HG03460 (cell line): ENCODE results near the gene RNF157.
A peak's percentile ranks its signal among the peaks of the same experiment; 100 is the strongest.
"Not testable (repeated sequence)": the region's sequence is repeated elsewhere in the genome, so short reads cannot be mapped to it uniquely, and the experiment has no call there.

Experiments
- ATAC-seq: cut with Tn5 transposase; IDR thresholded peaks from one replicate; pipeline ENCODE4 v1.9.1; 2021; ENCODE audit not compliant: unreplicated experiment

The RNF157 gene

DNA sequence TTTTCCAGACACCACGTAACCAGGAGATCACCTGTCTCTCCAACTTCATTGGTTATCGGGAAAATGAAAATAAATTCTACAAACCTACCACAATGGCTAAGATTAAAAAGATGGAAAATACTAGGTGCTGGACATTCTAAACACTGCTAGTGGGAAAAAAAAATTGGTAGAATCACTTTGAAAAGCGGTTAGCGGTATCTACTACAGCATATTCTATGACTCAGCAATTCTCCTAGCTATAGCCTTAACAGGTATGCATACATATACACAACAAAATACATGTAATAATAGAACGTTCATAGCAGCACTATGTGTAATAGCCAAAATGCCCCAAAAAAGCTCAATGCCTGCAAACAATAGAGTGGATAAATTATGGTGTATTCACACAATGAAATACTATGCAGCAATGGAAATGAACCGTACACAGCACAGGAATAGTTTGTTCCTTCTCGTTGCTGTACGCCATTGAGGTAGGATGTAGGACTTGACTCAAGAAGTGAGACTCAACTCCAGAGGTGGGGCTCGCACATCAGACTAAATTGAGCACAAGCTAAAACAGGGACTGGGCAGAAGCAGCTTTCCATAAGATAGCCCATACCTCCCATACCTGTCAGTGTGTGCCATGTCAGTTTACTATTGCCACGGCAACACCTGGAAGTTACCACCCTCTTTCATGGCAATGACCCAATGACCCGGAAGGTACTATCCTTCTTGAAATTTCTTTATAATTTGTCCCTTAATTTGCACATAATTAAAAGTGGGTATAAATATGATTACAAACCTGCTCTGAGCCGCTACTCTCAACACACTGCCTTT is 44.8 kb downstream of the RNF157 start:
- no peak for ATAC-seq

GRCh38 chr17:76193591-76193990 is 46.7 kb downstream of the RNF157 start:
- ATAC-seq: no peak

DNA sequence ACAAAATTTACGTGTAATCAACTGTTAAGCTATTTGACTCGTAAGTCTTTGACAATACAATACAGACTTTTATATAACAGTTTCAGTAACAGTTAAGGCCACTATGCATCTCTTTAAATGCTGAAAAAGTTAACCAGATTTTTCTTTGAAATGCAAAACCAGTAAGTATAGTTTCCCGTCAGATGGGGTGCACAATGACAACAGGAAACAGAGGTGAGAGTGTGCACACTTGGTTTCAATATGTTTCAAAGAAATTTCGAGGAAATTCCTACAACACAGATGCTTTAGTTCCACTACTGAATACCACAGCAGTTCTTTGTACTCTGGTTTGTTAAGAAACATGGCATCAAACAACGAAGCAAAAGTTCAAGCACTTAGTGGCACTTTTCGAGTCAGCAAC is 48.4 kb downstream of the RNF157 start:
- ATAC-seq: peak; percentile 53

DNA sequence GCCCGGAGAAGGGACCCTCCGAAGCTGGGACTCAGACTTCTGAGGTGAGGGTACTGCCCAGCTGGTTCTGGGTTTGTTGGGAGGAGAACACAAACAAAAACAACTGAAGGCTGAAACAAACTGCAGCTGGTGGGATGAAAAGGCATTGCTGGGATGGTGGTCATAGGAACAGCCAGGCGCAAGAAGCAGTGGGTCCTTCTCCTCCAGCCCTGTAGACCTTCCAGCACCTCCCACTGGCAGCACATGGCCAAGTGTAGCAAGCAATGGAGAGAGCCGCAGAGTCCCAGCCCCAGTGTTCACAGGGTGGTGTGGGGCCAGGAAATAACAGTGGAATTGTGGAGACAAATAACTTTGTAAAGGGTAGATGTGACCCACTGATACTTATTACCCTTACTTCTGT is 50.6 kb downstream of the RNF157 start:
- no peak for ATAC-seq

- ATAC-seq: no peak
These were observed 51.0 kb downstream of the RNF157 start for GRCh38 chr17:76189247-76189646.

DNA sequence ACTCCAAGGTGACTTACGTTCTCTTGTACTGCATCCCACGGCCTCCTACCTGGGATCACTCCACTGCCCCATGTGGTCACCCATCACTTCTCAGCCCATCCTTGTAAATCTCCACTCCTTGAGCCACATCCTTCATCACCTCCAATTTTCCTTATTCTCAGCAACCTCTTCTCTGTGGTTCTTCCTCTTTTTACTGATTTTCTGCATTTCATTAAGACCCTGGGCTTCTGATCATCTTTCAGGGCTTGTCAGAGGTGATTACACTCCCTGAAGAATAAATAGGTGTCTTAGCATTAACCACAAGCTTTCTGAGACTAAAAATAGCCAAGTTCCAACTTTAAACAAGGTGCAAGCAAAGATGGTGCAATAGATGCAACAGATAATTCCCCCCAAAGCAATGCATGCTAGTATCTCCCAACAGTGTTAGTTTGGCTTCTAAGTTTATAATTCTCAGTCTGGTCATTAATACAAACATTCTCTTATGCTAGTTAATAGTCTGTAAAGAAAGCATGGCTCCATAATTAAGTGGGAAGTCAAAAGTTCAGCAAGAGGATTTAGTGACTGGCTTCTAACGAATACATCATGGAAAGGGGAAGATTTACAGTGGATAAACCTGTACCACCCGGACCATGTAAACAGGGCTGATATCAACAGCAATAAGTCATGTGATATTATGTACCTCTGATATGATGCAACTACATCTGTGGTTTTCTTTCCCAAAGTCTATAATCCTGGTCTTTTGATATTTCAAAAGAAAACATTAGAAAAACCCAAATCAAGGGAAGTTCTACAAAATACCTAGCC is 51.9 kb downstream of the RNF157 start:
- ATAC-seq: no peak

GRCh38 chr17:76186774-76187173 is 53.5 kb downstream of the RNF157 start:
- not testable (repeated sequence) for ATAC-seq

GRCh38 chr17:76184290-76184689 is 56.0 kb downstream of the RNF157 start:
- ATAC-seq: no peak

DNA sequence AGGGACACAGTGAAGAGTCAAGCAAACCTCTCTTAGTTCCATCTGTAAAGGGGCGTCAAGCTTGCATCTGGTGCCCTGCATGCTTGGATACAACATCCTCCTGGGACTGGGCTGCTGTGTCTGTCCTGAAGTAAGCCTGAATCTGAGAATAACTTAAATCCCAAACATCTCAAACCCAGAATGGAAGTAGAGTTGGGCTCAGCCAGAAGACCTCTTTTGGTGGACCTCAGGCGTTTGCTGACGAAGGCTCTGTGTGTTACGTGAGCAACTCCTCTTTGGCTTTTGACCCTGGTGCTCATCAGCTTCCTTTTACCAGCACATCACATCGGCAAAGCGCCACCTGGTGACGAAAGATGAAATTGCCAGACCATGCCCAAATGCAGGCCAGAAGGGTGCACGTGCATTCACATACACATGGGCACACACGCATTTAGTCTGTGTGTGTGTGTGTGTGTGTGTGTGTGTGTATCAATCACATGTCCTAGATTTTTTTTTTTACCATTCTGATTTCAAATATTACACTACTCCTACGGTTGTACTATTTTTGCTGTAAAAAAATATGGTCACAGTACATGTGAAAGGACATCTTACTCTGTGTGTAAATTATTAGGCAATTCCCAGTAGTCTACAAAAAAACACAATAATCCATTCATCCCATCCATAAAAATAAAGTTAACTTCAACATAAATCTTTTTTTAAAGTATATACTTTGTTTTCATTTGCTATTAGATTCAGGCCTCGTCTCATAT is 58.1 kb downstream of the RNF157 start:
- ATAC-seq: peak; percentile 58

DNA sequence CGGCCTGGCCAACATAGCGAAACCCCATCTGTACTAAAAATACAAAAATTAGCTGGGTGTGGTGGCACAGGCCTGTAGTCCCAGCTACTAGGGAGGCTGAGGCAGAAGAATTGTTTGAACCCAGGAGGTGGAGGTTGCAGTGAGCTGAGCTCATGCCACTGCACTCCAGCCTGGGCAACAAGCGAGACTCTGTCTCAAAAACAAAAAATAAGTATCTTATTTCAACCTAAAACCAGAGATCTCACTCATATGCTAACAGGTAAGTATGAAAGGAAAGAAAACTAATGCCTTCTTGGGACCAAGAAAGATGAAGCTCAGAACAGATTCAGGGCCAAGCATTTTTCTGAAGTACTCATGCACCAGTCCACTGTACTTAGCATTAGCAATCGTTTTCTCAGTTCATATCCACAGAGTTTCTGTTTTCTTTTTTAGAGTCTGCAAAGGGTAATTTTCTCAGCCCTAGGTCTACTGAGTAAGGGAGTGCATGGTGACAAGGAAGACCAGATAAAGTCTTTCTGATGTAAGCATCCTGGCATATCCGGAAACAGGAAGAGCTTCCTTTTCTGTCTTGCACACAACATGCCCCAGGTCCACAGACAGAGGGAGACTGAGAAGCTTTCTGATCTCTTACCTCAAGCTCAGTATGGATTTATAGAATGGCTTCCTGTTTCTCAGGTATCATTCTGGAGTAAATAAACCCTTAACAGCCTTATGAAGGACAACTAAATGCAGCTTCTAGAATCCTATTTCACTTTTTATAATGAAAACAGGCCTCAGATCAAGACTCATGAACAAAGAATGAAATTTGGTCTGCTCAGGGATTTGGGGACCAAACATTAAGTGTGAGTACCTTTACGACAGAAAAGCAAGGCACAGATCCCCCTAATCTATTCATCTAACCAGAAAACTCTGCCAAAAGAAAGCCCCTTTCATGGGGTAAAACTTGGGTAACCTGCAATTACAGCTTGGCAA is 60.5 kb downstream of the RNF157 start:
- peak; percentile 54 for ATAC-seq

DNA sequence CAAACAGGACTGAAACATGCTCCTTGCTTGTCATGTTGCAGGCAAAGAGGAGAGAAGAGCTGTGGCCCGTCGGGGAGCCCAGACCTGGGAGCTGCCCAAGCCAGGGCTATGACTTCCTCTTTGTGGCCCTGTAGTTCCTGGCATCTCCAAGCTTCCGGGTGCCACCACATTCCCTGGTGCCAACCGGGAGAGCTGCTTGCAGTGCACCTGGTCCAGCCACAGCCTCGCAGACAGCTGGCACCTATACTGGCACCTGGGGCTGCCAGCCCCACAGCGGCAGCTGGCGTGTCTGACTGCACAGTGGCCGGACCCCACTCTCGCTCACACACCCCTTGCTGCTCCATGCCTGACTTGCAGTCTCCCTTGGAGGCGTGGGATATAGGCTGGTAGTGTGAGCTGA is 62.2 kb downstream of the RNF157 start:
- ATAC-seq: no peak

- no peak for ATAC-seq
These were observed 63.4 kb downstream of the RNF157 start for GRCh38 chr17:76176701-76177574.

DNA sequence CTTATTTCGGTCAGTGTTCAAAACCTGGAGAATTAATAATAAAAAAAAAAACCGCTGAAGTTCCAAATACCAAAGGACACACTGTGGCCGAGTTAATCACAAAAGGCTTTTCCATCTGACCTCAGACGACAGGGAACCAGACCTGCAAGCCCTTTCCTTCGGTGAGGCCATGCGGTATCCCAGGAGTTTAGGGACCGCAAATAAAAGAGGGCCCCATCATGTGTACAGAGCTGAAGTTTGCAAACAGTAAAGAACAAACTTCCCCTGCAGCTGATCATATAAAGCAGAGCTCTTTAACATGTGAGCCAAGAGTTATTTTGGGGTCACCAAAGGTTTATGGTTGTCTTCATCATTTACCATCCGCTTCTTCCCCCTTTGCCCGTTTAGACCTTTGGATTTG is 66.3 kb downstream of the RNF157 start:
- no peak for ATAC-seq

DNA sequence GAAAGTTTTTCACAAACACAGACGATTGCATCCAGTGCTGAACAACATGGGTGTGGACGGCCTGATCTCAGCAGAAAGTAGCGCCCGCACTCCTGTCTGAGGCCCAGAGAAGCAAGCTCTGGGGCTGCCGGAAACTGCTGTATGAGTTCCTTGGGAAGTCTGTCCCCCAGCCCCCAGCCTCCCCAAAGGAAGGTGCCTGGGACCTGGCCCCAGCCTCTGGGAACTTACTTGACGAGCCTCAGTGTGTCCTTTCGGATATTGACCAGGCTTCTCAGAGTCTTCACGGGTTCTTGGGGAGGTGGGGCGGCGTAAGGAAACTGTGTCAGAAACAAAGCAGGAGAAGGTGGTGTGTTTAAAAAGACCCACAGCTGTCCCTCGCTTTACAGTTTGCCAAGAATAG is 66.8 kb downstream of the RNF157 start:
- ATAC-seq: no peak

DNA sequence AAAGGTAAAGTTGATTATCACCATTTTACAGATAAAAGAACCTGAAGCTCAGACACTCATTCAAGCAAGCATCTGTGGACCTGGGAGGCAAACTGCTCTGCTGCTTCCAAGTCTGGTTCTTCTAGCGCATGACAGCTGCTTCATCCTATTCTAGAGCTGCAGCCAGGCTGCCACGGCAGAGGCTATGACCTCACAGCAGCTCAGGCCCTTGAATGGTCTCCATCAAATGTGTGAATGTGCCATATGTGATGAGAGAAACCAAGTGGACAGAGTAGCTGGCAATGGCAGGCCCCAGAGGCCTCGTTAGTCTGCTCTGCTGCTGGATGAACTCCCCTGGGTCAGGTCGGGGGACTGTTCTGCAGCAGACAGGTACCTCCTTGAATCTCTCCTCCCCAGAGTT is 68.6 kb downstream of the RNF157 start:
- ATAC-seq: no peak

- ATAC-seq: no peak
These were observed 70.2 kb downstream of the RNF157 start for GRCh38 chr17:76170114-76170513.

GRCh38 chr17:76166906-76167305 is 73.4 kb downstream of the RNF157 start:
- ATAC-seq: no peak

DNA sequence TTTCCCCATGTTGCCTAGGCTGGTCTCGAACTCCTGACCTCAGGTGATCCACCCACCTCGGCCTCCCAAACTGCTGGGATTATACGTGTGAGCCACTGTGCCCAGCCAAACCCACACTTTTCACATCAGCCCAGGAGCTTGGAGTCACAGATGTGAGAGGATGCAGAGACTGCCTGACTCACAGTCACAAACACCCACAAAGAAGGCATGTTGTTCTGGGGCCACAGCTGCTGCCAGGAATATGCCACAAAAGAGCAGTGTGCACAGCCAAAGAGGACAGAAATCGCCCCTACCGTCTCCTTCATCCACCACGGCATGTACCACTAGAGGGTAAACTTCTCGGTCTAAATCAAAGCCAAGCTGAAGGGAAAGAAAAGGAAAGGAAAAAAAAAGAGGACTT is 74.1 kb downstream of the RNF157 start:
- no peak for ATAC-seq

- ATAC-seq: no peak
These were observed 76.0 kb downstream of the RNF157 start for GRCh38 chr17:76164331-76164730.
